GM12873 (cell line): ENCODE measurements around the gene MCCC2.

ENCODE experiments used
- CTCF ChIP-seq: IDR thresholded peaks from 2 replicates; pipeline ENCODE4 v1.5.1; 2012; ENCODE audit warnings: low read depth, mild to moderate bottlenecking, moderate library complexity, low read length, control low read depth; ENCODE audit not compliant: insufficient read depth; ENCODE audit errors: missing control alignments

Gene MCCC2

DNA sequence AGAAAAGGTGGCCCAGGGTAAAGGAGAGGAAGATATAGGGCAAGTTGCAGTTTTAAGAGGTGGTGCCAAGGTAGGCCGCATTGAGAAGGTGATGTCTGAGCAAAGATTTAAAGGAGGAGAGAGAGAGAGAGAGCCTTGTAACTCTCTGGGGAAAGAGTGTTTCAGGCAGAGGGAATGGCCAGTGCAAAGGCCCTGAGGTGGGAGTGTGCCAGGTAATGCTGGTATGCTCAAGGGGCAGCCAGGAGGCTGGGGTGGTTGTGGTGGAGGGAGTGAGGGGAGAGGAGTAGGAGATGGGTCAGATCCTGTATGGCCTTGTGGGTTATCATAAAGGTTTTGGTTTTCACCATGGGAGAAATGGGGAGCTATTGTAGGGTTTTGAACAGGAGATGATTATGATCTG, 9.9 kb downstream of the MCCC2 start:
- no peak for TF ChIP-seq CTCF

- TF ChIP-seq CTCF: no peak
Measured at GRCh38 chr5:71600783-71601182, 13.6 kb downstream of the MCCC2 start.

DNA sequence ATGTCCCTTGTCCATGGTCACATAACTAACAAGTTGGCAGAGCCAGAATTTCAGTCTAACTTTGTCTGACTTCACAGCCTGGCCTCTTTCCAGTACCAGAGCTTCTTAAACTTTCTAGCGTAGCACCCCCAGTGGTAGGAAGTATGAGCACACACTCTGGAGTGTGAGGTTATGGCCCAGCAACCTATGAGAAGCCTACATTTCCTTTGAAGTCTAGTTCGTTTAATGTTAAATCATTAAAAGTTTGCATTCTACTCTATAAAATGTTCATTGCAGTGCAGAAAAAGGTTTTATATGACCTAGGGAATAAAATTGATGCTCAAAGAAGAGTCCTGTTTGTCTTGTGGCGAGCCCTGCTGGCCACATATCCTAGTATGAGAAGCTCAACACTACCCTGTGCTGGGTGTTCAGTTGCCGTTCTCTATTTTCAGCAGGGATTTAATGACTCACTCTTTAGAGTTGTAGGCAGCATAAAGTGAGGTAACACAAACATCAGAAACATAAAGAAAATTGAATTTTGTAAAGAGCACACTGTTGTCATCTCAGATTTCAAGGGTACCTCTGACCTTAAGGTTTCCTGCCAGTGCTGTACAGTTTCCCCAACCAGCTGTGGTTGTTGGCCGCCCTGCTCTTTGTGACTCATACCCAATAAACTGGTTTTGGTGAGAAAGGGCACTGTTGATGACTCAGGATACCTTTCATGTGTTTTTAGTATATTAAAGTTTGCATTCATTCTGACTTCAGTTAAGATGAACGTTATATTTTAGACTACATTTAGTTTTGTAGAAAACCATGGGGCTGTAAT, 14.3 kb downstream of the MCCC2 start:
- peak; percentile 84 for TF ChIP-seq CTCF

GRCh38 chr5:71615809-71616208, 28.7 kb downstream of the MCCC2 start:
- TF ChIP-seq CTCF: no peak

- TF ChIP-seq CTCF: no peak
Measured at GRCh38 chr5:71620630-71621029, 33.5 kb downstream of the MCCC2 start.

GRCh38 chr5:71621268-71621667, 34.1 kb downstream of the MCCC2 start:
- TF ChIP-seq CTCF: no peak

DNA sequence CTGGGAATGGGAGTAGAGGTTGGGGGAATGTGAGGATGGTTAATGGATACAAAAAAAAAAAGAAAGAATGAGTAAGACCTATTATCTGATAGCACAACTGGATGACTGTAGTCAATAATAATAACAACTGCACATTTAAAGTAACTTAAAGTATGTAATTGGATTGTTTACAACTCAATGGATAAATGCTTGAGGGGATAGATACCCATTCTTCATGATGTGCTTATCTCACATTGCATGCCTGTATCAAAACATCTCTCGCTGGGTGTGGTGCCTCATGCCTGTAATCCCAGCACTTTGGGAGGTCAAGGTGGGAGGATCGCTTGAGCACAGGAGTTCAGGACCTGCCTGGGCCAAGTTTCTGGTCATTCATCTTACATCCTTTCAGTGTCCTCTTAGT, 34.6 kb downstream of the MCCC2 start:
- no peak for TF ChIP-seq CTCF
